Stimulated activated CD8-positive, alpha-beta memory T cell treated with anti-CD3 and anti-CD28 coated beads, Interleukin-4, amount 100 ng/mL, for 48 hours (primary cell): ENCODE results near the gene ANKRD44.

ENCODE experiments used
- DNase-seq: peaks from one replicate; pipeline ENCODE4 v3.0.0-alpha.2; 2020

Gene ANKRD44

GRCh38 chr2:197286805-197287595 lies 23.6 kb downstream of the ANKRD44 start:
- DNase-seq: no peak

- DNase-seq: no peak
Measured at GRCh38 chr2:197285361-197285760, 25.2 kb downstream of the ANKRD44 start.

- no peak for DNase-seq
Measured at GRCh38 chr2:197284956-197285355, 25.6 kb downstream of the ANKRD44 start.

DNA sequence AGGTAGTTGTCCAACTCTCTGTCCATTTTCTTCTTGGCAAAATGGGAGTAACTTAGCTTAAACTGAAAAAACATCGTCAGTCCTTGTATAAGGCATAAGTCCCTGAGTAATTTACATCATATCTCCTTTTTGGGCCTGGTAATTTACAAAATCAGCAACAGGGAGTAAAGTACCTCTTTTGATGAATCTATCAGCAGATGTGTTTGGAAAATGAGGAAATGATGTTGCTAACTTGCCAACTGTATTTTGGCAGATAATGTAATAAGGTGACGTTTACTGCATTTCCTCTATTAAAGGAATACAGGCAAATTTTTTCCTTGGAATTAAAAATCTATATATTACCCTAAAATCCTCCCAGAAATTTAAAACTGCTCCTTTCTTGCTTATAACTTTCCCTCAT lies 29.2 kb downstream of the ANKRD44 start:
- no peak for DNase-seq

- no peak for DNase-seq
Measured at GRCh38 chr2:197280015-197280702, 30.4 kb downstream of the ANKRD44 start.

GRCh38 chr2:197278799-197279763 lies 31.5 kb downstream of the ANKRD44 start:
- DNase-seq: no peak

DNA sequence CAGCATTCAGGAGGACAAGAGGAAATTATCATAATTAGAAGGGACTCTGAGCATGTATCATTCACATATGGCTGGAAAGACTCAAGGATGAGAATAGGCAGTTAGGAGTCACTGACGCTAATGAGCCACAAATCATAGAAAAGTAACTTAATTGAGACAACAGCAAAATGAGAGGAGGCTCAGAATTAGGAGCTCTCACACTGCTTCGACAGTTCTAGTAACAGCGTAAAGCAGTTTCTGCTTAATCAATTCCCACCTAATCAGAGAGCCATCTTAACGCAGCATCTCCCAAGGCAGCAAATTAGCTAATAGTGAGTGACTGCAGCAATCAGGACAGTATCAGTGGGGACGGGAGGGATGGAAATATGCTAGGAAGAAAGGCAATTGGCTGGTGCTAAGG lies 32.8 kb downstream of the ANKRD44 start:
- DNase-seq: no peak

GRCh38 chr2:197276156-197276555 lies 34.4 kb downstream of the ANKRD44 start:
- no peak for DNase-seq

GRCh38 chr2:197274937-197275336 lies 35.6 kb downstream of the ANKRD44 start:
- no peak for DNase-seq

GRCh38 chr2:197274349-197274748 lies 36.2 kb downstream of the ANKRD44 start:
- DNase-seq: no peak

- DNase-seq: no peak
Measured at GRCh38 chr2:197273485-197273884, 37.1 kb downstream of the ANKRD44 start.

DNA sequence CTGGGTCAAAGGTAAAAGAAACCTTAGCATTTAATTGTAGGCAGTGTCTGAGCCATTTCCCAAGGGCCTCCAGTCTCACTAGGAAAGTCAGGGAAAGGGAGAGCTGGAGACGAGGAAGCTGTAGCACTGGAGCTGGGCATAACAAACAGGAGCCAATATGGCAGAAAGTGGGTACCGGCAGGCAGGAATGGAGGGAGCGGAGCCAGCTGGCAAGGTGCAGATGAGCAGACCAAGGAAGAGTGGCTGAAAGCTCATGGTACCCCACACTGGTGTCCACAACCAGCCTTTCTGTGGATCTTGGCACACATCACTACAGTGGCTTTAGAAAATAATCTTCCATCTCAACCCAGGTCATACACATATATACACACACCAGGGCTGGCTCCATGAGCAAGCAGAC lies 40.0 kb downstream of the ANKRD44 start:
- DNase-seq: no peak

- DNase-seq: no peak
Measured at GRCh38 chr2:197269815-197270214, 40.8 kb downstream of the ANKRD44 start.

DNA sequence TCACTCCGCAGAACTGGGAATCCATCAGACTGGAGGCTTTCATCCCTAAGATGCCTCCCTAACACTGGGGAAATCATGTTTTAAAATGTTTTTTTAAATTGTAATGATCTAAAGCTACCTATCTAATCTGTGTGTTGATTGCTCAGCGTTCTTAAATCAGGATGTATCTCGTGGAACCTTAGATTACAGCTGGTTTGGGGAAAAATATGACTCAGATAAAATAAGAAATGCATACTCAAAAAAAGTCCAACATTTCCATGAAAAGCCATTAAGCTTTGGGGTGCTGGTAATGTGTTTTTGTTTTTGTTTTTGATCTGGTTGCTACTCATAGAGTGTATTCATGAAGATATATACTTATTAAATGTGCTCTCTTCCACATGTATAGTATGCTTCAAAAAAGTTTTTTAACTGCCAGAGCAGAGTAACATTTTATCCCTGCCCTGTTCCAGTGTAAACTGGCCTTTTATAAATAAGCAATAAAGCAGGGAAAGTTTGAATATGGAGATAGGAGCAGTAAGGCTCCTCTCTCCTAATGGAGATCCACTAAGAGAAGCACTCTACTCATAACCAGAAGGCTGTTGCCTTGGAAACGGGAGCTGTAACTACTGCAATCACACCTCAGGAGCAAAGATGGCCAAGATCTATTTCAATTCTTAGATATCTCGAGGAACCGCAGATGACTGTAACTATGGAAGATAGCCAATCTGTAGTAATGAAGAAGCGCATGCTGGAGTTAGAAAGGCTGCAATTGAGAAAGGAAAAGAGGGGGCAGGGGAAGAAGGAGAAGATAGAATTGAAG lies 41.6 kb downstream of the ANKRD44 start:
- DNase-seq: no peak

GRCh38 chr2:197266477-197266876 lies 44.1 kb downstream of the ANKRD44 start:
- no peak for DNase-seq

- DNase-seq: no peak
Measured at GRCh38 chr2:197265924-197266323, 44.7 kb downstream of the ANKRD44 start.

- DNase-seq: no peak
Measured at GRCh38 chr2:197265036-197265435, 45.5 kb downstream of the ANKRD44 start.

- DNase-seq: no peak
Measured at GRCh38 chr2:197264332-197264731, 46.2 kb downstream of the ANKRD44 start.

GRCh38 chr2:197263077-197263476 lies 47.5 kb downstream of the ANKRD44 start:
- DNase-seq: no peak

- no peak for DNase-seq
Measured at GRCh38 chr2:197261808-197262226, 48.8 kb downstream of the ANKRD44 start.

DNA sequence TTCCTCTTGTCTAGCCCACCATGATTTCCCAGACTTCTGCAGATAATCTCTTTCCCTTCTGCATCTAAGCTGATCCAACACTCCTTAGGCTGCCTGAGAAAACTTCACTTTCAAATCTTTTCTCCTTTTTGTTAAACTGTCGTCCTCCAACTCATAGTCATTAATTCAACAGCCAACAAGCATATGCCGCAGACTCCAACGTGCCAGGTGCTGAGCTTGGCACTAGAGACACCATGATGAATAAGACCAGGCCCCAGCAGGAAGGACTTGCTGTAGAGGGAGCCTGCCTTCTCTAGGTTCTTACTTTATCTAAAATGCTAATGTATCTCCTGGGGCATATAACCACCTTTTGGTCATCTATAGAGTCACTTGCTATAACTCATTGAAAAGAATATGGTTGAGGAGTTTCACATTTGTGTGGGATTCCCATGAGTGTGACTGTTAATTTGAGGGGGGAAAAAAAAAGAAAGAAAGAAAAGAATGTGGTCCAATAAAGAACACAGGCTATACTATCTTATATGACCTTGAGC lies 51.0 kb downstream of the ANKRD44 start:
- no peak for DNase-seq

DNA sequence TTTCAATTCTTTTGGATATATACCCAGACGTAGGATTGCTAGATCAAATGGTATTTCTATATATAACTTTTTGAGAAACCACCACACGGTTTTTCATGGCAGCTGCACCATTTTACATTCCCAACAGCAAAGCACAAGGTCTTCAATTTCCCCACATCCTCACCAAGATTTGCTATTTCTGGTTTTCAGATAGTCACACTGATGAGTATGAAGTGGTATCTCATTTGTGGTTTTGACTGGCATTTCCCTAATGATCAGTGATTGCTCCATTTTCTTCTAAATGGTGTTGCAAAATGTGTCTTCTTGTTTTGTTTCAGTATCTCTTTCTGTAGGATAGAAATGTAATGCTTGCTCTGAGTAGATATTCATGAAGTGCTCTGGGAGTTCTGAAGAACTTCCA lies 52.0 kb downstream of the ANKRD44 start:
- no peak for DNase-seq
